HepG2 (cell line): ENCODE measurements around the gene ACBD3. TPM values are rescaled to one million over a fixed set of nuclear protein-coding genes. Genes with fewer than 3 reads are reported as not detected.

Experiments used
- CENPT ChIP-seq: sonication (generic); formaldehyde crosslinking; IDR thresholded peaks from 2 replicates; pipeline ENCODE4 v1.8.0; 2022; ENCODE audit warnings: low read depth, mild to moderate bottlenecking, moderate library complexity, missing genetic modification reagents
- EEA1 ChIP-seq: sonication (generic); formaldehyde crosslinking; IDR thresholded peaks from 2 replicates; pipeline ENCODE4 v1.5.1; 2020; ENCODE audit warnings: mild to moderate bottlenecking, missing genetic modification reagents, borderline replicate concordance
- HHEX ChIP-seq: IDR thresholded peaks from 2 replicates; pipeline ENCODE4 v1.6.1; 2016; ENCODE audit warnings: control low read depth
- IRF2 ChIP-seq: IDR thresholded peaks from 2 replicates; pipeline ENCODE4 v1.6.1; 2018; ENCODE audit warnings: missing genetic modification reagents, missing compliant biosample characterization
- KDM2A ChIP-seq: sonication (generic); formaldehyde crosslinking; IDR thresholded peaks from 2 replicates; pipeline ENCODE4 v1.4.0; 2020; ENCODE audit warnings: low read depth, missing genetic modification reagents, borderline replicate concordance
- MAF1 ChIP-seq: sonication (generic); formaldehyde crosslinking; IDR thresholded peaks from 2 replicates; pipeline ENCODE4 v1.5.0; 2020; ENCODE audit warnings: missing genetic modification reagents, borderline replicate concordance
- MATR3 ChIP-seq: sonication (generic); formaldehyde crosslinking; IDR thresholded peaks from 2 replicates; pipeline ENCODE4 v1.4.0; 2020; ENCODE audit warnings: missing genetic modification reagents
- MAZ ChIP-seq, 2 experiments: sonication (generic) in 1 of 2; formaldehyde crosslinking in 1 of 2; IDR thresholded peaks; 2 replicates each; pipeline versions ENCODE4 v1.5.0 to v1.6.1; 2012 to 2020; ENCODE audit warnings: low read depth in 2 of 2, mild to moderate bottlenecking in 2 of 2, borderline replicate concordance in 1 of 2, improper control_type of control experiment in 1 of 2, low read length in 1 of 2, missing genetic modification reagents in 1 of 2, moderate library complexity in 1 of 2
- RXRB ChIP-seq: IDR thresholded peaks from 2 replicates; pipeline ENCODE4 v1.6.1; 2016; ENCODE audit warnings: borderline replicate concordance, missing genetic modification reagents, missing compliant biosample characterization
- SPEN ChIP-seq: sonication (generic); formaldehyde crosslinking; IDR thresholded peaks from 2 replicates; pipeline ENCODE4 v1.5.1; 2020; ENCODE audit warnings: low read depth, mild to moderate bottlenecking, missing genetic modification reagents
- TAF15 ChIP-seq: fragments of 200-400 bp; formaldehyde crosslinking; IDR thresholded peaks from one replicate; pipeline ENCODE4 v1.6.1; 2018; ENCODE audit warnings: mild to moderate bottlenecking, low read depth, low read length; ENCODE audit not compliant: poor library complexity, severe bottlenecking
- TRIM24 ChIP-seq: sonication (generic); formaldehyde crosslinking; IDR thresholded peaks from 2 replicates; pipeline ENCODE4 v1.8.0; 2022; ENCODE audit warnings: mild to moderate bottlenecking, missing genetic modification reagents
- ZFP36L2 ChIP-seq: sonication (generic); formaldehyde crosslinking; IDR thresholded peaks from 2 replicates; pipeline ENCODE4 v1.4.0; 2020; ENCODE audit warnings: missing genetic modification reagents
- ZNF180 ChIP-seq: sonication (generic); formaldehyde crosslinking; IDR thresholded peaks from 2 replicates; pipeline ENCODE4 v1.4.0; 2020; ENCODE audit warnings: low read depth, missing genetic modification reagents, borderline replicate concordance
- ZNF337 ChIP-seq: sonication (generic); formaldehyde crosslinking; IDR thresholded peaks from 2 replicates; pipeline ENCODE4 v1.5.1; 2020; ENCODE audit warnings: missing genetic modification reagents, low read depth, mild to moderate bottlenecking, borderline replicate concordance
- ZNF430 ChIP-seq: sonication (generic); formaldehyde crosslinking; IDR thresholded peaks from 2 replicates; pipeline ENCODE4 v1.9.0; 2021; ENCODE audit warnings: mild to moderate bottlenecking, missing genetic modification reagents
- polyA plus RNA-seq, 8 experiments: library from polyadenylated mRNA; depleted of rRNA in 3 of 8; stranded (reverse) in 7 of 8; unstranded in 1 of 8; fragments of >200 nt; fragmentation: Illumina TruSeq in 4 of 8; extraction: Trizol in 4 of 8; gene quantifications; 2 replicates each; pipeline versions ENCODE4 v1.2.1 to v1.2.3, GENCODE V29; 2011 to 2016; ENCODE audit warnings: low read depth in 4 of 8, missing spikeins in 1 of 8, mixed read lengths in 1 of 8; ENCODE audit not compliant: insufficient read depth in 1 of 8
- total RNA-seq, 5 experiments: library from RNA; depleted of rRNA; stranded (reverse); fragments of >200 nt; fragmentation: Illumina TruSeq; extraction: Trizol; gene quantifications; 2 replicates each; pipeline ENCODE4 v1.2.3, GENCODE V29; 2016; ENCODE audit warnings: low read depth in 1 of 5
- TF ChIP-seq, protein P1 (sequence below): sonication (generic); formaldehyde crosslinking; IDR thresholded peaks from 2 replicates; pipeline ENCODE4 v1.9.0; 2021; ENCODE audit warnings: missing genetic modification reagents, borderline replicate concordance
- TF ChIP-seq, protein P2 (sequence below): sonication (generic); formaldehyde crosslinking; IDR thresholded peaks from 2 replicates; pipeline ENCODE4 v1.4.0; 2020; ENCODE audit warnings: low read depth, missing genetic modification reagents
- TF ChIP-seq, protein P3 (sequence below): sonication (generic); formaldehyde crosslinking; IDR thresholded peaks from 2 replicates; pipeline ENCODE4 v1.4.0; 2020; ENCODE audit warnings: missing genetic modification reagents, borderline replicate concordance

ACBD3 gene
- total and polyA plus RNA-seq, 2 of the 13 experiments (the other 11 are each of a cell fraction or from before 2014, with no cell fraction given) = 24.3 to 39.3 TPM

DNA sequence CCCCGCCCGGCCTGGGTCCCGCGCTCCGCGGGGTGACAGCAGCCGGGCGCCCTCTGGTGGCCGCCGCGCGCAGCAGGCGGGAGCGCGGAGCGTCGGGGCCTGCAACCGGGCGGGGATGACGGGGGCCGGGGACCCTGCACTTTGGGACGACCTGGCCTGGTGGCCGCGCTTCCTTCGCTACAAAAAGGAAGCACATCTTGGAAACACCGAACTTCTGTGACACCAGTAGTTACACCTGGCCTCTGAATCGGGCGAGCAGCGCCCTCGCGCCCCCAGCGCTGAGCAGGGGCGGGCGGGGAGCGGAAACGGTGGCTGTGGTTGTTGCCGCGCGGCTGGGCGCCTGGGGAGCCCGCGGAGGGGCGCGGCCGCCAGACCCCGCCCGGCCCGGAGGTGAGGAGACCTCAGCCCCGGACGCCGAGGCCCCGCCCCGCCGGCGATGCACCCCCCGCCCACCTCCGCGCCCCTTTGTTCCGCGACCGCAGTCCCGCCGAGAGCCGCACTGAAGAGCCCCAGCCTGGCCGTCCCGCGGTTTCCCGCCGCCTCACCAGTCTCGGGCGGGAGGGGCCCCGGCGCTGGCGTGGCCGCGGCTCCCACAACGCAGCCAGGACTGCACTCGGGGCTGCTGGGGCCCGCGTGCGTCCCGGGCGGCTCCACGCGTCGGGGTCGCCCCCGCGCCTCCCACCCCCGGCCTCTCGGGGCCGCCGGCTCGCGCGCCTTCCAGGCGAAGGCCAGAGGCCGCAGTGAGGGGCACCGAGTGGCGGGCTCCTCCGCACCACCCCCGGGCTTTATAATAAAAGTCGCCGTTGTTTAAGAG, 64.7 kb downstream of the ACBD3 start (continued):
- TF ChIP-seq, protein P1, sequence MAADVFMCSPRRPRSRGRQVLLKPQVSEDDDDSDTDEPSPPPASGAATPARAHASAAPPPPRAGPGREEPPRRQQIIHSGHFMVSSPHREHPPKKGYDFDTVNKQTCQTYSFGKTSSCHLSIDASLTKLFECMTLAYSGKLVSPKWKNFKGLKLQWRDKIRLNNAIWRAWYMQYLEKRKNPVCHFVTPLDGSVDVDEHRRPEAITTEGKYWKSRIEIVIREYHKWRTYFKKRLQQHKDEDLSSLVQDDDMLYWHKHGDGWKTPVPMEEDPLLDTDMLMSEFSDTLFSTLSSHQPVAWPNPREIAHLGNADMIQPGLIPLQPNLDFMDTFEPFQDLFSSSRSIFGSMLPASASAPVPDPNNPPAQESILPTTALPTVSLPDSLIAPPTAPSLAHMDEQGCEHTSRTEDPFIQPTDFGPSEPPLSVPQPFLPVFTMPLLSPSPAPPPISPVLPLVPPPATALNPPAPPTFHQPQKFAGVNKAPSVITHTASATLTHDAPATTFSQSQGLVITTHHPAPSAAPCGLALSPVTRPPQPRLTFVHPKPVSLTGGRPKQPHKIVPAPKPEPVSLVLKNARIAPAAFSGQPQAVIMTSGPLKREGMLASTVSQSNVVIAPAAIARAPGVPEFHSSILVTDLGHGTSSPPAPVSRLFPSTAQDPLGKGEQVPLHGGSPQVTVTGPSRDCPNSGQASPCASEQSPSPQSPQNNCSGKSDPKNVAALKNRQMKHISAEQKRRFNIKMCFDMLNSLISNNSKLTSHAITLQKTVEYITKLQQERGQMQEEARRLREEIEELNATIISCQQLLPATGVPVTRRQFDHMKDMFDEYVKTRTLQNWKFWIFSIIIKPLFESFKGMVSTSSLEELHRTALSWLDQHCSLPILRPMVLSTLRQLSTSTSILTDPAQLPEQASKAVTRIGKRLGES (CRISPR knock-in tag) = no peak
- no peak for TF ChIP-seq CENPT (CRISPR knock-in tag)
- no peak for TF ChIP-seq TRIM24
- peak; percentile 63; the same call in 1 of the 2 replicates for TF ChIP-seq KDM2A (CRISPR knock-in tag)
- no peak for TF ChIP-seq MATR3 (CRISPR knock-in tag)
- TF ChIP-seq TAF15 = no peak
- TF ChIP-seq ZNF337 (CRISPR knock-in tag) = no peak
- TF ChIP-seq SPEN (CRISPR knock-in tag) = no peak; the same call in 1 of the 2 replicates
- no peak for TF ChIP-seq HHEX
- TF ChIP-seq, protein P2, sequence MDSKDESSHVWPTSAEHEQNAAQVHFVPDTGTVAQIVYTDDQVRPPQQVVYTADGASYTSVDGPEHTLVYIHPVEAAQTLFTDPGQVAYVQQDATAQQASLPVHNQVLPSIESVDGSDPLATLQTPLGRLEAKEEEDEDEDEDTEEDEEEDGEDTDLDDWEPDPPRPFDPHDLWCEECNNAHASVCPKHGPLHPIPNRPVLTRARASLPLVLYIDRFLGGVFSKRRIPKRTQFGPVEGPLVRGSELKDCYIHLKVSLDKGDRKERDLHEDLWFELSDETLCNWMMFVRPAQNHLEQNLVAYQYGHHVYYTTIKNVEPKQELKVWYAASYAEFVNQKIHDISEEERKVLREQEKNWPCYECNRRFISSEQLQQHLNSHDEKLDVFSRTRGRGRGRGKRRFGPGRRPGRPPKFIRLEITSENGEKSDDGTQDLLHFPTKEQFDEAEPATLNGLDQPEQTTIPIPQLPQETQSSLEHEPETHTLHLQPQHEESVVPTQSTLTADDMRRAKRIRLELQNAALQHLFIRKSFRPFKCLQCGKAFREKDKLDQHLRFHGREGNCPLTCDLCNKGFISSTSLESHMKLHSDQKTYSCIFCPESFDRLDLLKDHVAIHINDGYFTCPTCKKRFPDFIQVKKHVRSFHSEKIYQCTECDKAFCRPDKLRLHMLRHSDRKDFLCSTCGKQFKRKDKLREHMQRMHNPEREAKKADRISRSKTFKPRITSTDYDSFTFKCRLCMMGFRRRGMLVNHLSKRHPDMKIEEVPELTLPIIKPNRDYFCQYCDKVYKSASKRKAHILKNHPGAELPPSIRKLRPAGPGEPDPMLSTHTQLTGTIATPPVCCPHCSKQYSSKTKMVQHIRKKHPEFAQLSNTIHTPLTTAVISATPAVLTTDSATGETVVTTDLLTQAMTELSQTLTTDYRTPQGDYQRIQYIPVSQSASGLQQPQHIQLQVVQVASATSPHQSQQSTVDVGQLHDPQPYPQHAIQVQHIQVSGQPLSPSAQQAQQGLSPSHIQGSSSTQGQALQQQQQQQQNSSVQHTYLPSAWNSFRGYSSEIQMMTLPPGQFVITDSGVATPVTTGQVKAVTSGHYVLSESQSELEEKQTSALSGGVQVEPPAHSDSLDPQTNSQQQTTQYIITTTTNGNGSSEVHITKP (CRISPR knock-in tag) = 0 out of 2 replicates have a peak, but pooled peaks have one; percentile 31
- no peak for TF ChIP-seq IRF2 (CRISPR knock-in tag)
- no peak for TF ChIP-seq MAF1 (CRISPR knock-in tag)
- TF ChIP-seq EEA1 (CRISPR knock-in tag) = no peak
- TF ChIP-seq MAZ (IDR thresholded peaks at IDR 0.05; ENCODE audit: borderline replicate concordance, low read depth, low read length) = no peak
- peak; percentile 81; the same call in 1 of the 2 replicates for TF ChIP-seq MAZ (CRISPR knock-in tag; IDR thresholded peaks at IDR 0.05; ENCODE audit: low read depth)
- TF ChIP-seq ZFP36L2 (CRISPR knock-in tag) = no peak
- TF ChIP-seq, protein P3, sequence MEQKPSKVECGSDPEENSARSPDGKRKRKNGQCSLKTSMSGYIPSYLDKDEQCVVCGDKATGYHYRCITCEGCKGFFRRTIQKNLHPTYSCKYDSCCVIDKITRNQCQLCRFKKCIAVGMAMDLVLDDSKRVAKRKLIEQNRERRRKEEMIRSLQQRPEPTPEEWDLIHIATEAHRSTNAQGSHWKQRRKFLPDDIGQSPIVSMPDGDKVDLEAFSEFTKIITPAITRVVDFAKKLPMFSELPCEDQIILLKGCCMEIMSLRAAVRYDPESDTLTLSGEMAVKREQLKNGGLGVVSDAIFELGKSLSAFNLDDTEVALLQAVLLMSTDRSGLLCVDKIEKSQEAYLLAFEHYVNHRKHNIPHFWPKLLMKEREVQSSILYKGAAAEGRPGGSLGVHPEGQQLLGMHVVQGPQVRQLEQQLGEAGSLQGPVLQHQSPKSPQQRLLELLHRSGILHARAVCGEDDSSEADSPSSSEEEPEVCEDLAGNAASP (CRISPR knock-in tag) = no peak
- no peak; the same call in 1 of the 2 replicates for TF ChIP-seq ZNF430
- no peak for TF ChIP-seq RXRB (CRISPR knock-in tag)
- no peak for TF ChIP-seq ZNF180
